GM12891 (cell line): Measurements from ENCODE around the gene ST3GAL4.

Experiments
- DNase-seq: peaks from one replicate; pipeline ENCODE4 v3.0.0; 2011; ENCODE audit warnings: low spot score; ENCODE audit not compliant: insufficient read length
- FAIRE-seq: peaks from 2 replicates; lab custom pipeline; 2011; peaks lifted over from hg19 to GRCh38; lab: Jason Lieb, UNC
- PAX5 ChIP-seq: IDR thresholded peaks from 2 replicates; pipeline ENCODE4 v1.6.1; 2011; ENCODE audit warnings: low read length, moderate library complexity, mild to moderate bottlenecking; ENCODE audit not compliant: insufficient read depth, severe bottlenecking
- POLR2A ChIP-seq: IDR thresholded peaks from 2 replicates; pipeline ENCODE4 v1.6.1; 2011; ENCODE audit warnings: low read depth, low read length, control low read depth
- POLR2AphosphoS5 ChIP-seq: IDR thresholded peaks from 2 replicates; pipeline ENCODE4 v1.6.1; 2011; ENCODE audit warnings: low read depth, low read length, control low read depth
- POU2F2 ChIP-seq: IDR thresholded peaks from 2 replicates; pipeline ENCODE4 v1.6.1; 2011; ENCODE audit warnings: low read depth, mild to moderate bottlenecking, control low read depth, low read length, moderate library complexity
- SPI1 ChIP-seq: IDR thresholded peaks from 2 replicates; pipeline ENCODE4 v1.6.1; 2011; ENCODE audit warnings: low read depth, low read length, control low read depth
- TAF1 ChIP-seq: IDR thresholded peaks from 2 replicates; pipeline ENCODE4 v1.6.1; 2011; ENCODE audit warnings: low read depth, low read length, control low read depth

Gene ST3GAL4

GRCh38 chr11:126407682-126408288, 52.3 kb downstream of the ST3GAL4 start:
- TF ChIP-seq SPI1 (no peak), TAF1 (no peak), POU2F2 (no peak), POLR2AphosphoS5 (no peak), POLR2A (no peak), PAX5 (no peak)
- DNase-seq (no peak), FAIRE-seq (no peak)

- no peak for TF ChIP-seq TAF1
- no peak for TF ChIP-seq POU2F2
- no peak for TF ChIP-seq PAX5
- no peak for TF ChIP-seq SPI1
- no peak for TF ChIP-seq POLR2AphosphoS5
- no peak for TF ChIP-seq POLR2A
- FAIRE-seq (no peak), DNase-seq (no peak)
Measured at GRCh38 chr11:126408496-126408895, 53.0 kb downstream of the ST3GAL4 start.

GRCh38 chr11:126408901-126409619, 53.6 kb downstream of the ST3GAL4 start:
- FAIRE-seq = no peak
- no peak for DNase-seq

GRCh38 chr11:126409620-126409985, 54.1 kb downstream of the ST3GAL4 start:
- TF ChIP-seq SPI1 (no peak), POLR2A (no peak), TAF1 (no peak), POLR2AphosphoS5 (no peak), PAX5 (no peak), POU2F2 (no peak)
- FAIRE-seq (no peak), DNase-seq (no peak)

More at GRCh38 chr11:126408901-126409619, 53.6 kb downstream of the ST3GAL4 start:
- TF ChIP-seq POU2F2 = no peak

- no peak for TF ChIP-seq PAX5
- TF ChIP-seq SPI1 = no peak
- TF ChIP-seq POLR2A = no peak
- TF ChIP-seq POU2F2 = no peak
- no peak for TF ChIP-seq POLR2AphosphoS5
- TF ChIP-seq TAF1 = no peak
- no peak for DNase-seq
- no peak for FAIRE-seq
Measured at GRCh38 chr11:126410649-126411048, 55.2 kb downstream of the ST3GAL4 start.

GRCh38 chr11:126411971-126412381, 56.5 kb downstream of the ST3GAL4 start:
- FAIRE-seq (no peak), DNase-seq (no peak)
- TF ChIP-seq PAX5 = no peak
- TF ChIP-seq POU2F2 = no peak
- TF ChIP-seq TAF1 = no peak
- no peak for TF ChIP-seq SPI1
- no peak for TF ChIP-seq POLR2A
- TF ChIP-seq POLR2AphosphoS5 = no peak

GRCh38 chr11:126413426-126413825, 57.9 kb downstream of the ST3GAL4 start:
- no peak for FAIRE-seq
- no peak for TF ChIP-seq POU2F2
- no peak for TF ChIP-seq POLR2A
- no peak for TF ChIP-seq TAF1
- TF ChIP-seq SPI1 = no peak
- no peak for TF ChIP-seq POLR2AphosphoS5
- TF ChIP-seq PAX5 = no peak

GRCh38 chr11:126413843-126414405, 58.4 kb downstream of the ST3GAL4 start:
- DNase-seq (no peak), FAIRE-seq (no peak)
- no peak for TF ChIP-seq PAX5

More at GRCh38 chr11:126413426-126413825, 57.9 kb downstream of the ST3GAL4 start:
- no peak for DNase-seq

GRCh38 chr11:126414615-126415014, 59.1 kb downstream of the ST3GAL4 start:
- DNase-seq (no peak), FAIRE-seq (no peak)
- TF ChIP-seq POLR2AphosphoS5 = no peak
- no peak for TF ChIP-seq POU2F2
- no peak for TF ChIP-seq POLR2A
- TF ChIP-seq SPI1 = no peak

GRCh38 chr11:126415128-126415527, 59.6 kb downstream of the ST3GAL4 start:
- FAIRE-seq (no peak), DNase-seq (no peak)
- TF ChIP-seq SPI1 (no peak), POLR2AphosphoS5 (no peak), POU2F2 (no peak), PAX5 (no peak)
